Measurements from ENCODE around the gene TRMT61A. TPM values are rescaled to one million over a fixed set of nuclear protein-coding genes. Genes with fewer than 3 reads are reported as not detected.

Gene TRMT61A
- polyA plus RNA-seq, 12 donors: 5.2 to 11.6 (median 5.9) TPM; not detected in 1

DNA sequence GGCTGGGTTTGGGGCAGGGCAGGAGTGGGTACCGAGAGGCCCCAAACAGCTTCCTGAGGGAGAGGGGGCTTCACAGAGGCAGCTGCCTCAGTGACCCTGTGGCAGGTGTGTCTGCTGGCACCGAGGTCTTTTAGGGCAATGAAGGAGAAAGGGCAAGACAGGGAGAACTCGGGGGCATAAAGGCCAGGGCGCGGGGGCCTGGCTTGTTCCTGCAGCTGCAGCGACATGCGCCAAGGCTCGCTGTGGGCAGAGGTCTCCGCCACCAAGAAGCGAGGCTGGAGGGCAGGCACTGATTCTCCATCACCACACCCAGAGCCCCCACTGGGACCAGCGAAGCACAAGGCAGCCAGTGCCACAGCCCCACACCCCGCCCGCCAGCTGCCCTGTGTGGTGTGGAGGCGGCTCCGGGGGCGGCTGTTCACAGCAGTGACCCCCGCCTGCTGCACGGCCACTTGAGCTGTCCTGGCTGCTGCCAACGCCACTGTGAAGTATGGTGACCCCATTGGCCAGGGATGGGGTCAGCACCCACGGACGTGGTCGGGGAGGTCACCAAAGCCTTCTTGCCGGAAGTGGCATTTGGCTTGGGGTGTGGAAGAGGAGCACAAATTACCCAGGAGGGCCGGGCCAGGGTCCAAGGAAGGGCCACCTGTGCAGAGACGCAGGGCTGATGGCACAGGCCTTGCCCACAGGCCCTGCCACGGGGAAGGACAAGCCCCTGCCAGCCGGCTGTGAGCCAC is 17.1 kb downstream of the TRMT61A start:
- no peak for DNase-seq

DNA sequence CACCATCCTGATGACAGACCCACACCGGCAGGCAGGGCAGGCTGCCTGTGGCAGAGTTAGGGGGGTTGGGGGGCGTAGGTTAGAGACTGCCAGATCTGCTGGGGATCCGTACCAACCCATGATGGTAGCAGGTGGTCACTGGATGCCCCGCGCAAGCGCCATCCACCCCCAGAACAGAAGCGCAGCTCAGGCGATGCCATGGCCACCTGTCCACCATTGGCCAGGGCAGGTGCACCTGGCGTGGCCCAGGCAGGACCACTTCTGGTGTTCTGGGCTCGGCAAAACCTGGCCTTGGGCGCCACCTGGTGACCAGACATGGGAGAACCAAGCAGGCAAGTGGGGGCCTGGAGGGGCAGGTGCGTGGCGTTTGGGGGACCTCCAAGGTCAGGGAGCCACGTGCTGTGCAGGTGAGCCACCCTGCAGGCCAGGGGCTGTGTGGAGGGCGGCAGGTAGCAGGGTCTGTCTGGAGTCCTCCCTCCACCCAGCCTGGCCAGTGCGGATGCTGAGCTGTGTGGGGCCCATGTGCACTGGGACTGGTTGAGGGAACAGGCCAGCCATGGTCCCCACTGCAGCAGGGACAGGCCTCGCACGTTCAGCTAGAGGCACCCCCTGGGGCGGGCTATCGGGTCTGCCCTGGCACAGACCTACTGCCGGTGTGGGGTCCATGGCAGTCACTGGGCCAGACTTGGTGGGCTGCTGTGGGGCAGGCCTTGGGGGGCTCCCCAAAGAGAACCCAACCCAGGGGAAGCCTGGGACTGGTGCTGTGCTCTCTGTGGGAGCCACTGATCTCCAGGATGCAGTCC is 17.9 kb downstream of the TRMT61A start:
- DNase-seq: no peak

DNA sequence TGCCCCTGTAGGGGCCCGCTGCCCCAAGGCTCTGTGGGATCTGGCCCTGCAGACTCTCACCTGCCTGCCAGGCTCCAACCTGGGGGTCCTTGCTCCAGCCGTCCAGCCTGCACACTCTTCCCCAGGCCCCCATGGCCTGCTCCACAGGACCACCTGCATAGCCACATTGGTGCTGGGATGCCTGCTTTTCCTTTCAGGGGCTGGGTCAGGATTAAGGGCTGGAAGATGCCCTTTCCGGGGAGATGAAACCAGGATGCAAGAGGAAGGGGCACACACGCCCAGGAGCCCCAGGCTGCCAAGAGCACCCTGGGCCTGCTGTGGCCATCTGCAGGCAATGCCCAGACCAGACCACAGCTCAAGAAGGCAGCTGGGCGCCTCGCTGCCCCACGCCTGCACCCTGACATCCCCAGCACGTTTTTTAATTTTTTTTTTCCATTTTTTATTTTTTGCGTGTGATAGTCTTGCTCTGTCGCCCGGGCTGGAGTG is 18.5 kb downstream of the TRMT61A start:
- no peak for DNase-seq

DNA sequence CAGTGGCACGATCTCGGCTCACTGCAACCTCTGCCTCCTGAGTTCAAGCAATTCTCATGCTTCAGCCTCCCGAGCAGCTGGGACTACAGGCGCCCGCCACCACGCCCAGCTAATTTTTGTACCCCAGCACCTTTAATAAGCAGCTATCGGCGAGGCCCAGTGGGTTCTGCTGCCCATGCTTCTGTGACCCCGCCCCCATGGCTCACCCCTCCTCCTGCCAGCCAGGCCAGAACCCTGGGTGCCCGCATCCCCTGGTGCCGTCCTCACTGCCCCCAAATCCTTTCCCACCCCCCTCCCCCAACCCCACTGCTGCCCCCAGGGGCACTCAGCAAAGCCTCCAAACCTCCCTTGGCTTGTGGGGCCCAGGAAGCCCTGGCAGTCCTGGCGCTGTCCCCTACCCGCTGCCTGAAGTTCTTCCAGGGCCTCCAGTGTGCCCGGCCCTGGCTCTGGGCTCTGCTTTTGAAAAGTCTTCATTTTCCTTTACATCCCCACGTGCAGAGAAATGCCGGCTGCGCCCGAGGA is 19.0 kb downstream of the TRMT61A start:
- no peak for DNase-seq

DNA sequence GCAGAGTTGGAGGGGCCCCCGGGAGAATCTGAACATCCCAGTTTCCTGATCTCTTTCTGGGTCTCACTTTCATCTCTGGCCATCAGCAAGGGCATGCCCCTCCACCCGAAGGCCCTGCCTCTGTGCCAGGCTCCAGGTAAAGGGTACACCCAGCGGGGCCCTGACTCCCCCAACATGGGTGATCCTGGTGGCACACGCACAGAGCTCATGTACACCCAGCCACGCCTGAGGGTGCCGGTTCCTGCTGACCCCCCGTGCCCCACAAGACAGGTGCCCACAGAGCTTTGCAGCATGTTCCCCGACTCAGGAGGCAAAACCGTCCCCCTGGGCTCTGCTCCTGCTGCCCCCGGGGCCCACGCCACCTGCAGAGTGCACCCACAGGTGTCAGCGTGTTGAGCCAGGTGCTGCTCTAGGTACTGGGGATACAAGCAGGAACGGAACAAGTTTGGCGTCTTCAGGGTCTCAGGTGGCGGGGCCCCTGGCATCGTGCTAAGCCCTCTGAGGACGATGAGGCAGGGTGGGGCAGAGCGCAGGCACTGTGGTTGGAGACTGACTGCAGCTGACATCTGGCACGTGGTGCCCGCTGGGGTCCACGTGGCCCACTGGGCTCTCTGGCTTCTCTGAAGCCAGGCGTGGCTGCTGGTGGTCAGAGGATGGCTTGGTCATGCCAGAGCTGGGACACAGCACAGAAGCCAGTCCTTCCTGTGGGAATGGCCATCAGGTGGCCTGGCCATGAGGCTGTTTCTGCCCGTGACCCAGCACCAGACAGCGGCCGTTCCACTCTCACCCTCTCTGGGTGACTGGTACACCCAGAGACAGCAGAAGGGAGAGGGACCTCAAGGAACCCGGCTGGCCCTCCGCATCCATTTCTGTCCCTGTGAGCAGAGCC is 19.7 kb downstream of the TRMT61A start:
- no peak for DNase-seq

DNA sequence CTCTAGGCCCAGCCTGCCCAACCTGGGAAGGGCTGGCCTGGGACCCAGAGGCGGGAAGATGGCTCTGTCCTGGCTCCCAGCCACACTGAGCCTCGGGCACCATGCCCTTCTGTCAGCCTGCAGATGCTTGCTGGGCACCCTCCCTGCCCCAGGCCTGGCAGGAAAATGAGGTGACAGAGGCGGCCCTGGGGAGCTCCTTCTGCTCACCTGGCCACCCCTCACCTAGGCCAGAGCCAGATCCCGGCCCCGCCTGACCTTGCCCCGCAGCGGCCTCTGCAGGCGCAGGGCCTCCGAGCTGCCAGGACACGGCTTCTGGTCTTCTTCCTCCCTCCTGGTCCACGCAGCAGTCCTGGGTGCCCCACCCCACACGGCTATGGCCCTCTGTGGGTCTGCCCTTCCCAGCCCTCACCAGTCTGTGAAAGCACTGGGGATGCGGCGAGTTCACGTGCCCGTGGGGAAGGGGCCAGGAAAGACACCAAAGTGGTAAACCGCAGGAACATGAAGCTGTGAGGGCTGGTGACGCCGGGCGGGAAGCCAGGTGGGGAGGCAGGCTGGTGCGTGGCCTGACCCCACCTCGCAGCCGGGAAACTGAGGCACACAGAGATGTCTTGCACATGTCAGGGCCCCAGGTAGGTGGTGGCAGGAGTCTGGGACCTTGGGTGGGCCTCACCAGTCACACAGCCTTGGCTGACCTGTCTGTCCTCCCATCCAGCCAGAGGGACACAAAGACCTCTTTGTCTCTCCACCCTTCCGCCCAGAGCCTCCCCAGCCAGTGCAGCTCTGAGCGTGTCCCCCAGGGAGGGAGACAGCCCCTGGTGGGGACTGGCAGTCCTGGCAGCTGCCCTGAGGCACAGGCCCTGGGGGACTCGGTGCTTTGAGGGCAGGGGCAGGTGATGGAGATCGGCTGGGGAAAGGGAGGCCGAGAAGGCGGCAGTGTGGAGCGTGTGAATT is 20.6 kb downstream of the TRMT61A start:
- no peak for DNase-seq

DNA sequence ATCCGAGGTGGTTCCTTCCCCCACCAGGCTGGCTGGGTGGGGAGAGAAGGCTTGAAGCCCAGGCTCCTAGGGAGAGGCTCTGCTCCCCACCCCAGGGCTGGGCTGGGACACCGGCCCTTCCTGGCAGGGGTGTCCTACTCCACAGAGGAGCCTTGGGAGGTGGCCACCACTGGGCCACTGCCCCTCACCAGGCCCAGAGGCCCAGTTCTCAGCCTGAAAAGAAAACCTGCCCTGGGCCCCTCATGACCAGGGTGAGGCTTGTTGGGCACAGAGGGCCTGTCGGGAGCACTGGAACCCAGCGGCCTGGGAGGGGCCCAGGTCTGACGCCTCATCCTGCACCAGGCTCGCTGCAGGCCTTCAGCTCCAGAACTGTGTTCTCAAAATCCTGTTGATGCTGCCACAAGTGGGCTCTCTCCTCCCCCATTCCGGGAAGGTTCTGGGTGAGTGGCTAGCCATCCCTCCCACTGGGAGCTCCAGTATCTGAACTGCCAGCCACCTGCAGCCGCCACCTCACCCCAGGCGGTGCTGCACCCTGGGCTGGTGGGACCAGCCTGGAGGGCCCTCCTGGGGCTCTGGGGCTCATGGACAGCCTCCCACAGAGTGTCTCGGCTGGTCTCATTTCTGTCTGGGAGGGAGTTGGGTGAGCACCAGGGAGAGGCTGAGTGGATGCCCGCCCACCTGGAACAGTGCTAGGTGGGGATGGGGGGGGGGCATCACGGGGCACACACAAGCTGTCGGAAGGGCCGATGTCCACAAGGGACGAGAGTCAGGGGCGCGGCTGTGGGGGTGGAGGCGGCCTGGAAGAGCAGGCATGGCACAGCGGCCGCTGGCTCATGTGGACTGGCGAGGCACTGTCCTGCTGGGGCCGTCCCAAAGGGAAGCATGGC is 21.7 kb downstream of the TRMT61A start:
- DNase-seq: no peak

DNA sequence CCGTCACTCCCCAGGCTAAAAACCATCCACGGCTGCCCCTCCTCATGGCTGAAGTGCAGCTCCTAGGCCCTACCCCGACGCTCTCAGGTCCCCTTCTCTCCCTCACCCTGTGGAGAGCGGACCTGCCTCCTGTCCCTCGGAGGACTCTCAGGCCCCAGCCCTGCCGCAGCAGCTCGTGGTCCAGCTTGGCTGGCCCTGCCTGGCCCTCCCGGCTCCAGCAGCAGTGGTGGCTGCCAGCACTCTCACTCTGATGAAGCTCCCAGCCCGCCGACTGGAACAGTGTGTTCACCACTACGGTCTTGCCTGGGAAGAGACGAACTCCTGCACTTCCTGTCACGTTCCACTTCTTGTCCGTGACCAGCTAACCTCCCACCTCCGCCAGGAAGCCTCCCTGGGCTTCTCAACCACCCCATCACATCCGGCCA is 22.4 kb downstream of the TRMT61A start:
- no peak for DNase-seq

DNA sequence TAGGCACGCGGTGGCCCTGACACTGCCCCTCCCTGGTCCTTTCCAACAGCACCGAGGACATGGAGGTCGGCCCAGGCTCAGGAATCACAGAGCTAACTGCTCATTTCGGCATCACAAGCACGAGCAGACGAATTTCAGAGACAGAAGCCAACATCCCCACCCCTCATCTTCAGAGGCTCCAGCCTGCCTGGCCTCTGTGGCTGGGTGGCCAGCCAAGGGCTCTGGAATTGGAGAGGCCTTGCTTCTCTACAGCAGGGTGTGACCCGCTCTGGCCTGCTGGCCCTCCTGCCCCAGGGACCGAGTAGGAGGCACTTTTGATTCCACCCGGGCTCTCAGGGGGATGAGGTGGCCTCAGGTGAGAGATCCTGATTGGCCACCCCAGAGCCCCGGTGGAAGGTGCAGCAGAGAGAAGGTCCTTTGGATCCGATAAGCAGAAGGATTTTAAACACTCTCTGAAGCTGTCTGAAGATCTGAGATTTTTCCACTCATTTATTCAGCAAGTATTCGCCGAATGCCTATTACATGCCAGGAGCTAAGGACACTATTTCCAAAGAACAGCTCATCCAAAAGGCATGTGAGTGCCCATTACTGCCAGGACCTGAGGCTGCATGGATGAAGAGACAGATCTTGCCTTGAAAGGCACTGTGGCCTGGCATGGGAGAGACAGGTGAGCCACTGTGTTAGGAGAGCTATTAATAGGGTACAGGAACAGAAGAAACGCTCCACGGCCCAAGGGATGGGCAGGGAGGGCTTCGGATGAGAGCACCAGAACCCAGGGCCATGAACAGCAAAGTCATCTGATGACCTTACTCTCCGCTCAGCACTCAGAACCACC is 23.2 kb downstream of the TRMT61A start:
- no peak for DNase-seq

DNA sequence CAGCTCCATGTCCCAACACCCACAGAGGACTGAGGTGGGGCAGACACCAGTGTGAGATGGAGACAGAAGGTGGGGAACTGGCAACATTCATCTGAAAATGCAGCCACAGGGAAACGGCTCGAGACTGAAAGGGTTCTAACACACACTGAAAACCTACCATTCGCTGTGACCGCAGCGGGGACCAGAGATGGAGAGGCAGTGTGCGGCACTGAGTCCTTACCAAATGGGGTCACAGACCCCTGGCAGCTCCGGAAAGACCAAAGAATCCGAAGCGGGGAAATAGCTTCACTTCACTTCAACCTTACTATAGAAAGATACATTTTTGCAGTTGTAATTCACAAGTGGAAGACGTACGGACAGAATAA is 23.8 kb downstream of the TRMT61A start:
- no peak for DNase-seq

DNA sequence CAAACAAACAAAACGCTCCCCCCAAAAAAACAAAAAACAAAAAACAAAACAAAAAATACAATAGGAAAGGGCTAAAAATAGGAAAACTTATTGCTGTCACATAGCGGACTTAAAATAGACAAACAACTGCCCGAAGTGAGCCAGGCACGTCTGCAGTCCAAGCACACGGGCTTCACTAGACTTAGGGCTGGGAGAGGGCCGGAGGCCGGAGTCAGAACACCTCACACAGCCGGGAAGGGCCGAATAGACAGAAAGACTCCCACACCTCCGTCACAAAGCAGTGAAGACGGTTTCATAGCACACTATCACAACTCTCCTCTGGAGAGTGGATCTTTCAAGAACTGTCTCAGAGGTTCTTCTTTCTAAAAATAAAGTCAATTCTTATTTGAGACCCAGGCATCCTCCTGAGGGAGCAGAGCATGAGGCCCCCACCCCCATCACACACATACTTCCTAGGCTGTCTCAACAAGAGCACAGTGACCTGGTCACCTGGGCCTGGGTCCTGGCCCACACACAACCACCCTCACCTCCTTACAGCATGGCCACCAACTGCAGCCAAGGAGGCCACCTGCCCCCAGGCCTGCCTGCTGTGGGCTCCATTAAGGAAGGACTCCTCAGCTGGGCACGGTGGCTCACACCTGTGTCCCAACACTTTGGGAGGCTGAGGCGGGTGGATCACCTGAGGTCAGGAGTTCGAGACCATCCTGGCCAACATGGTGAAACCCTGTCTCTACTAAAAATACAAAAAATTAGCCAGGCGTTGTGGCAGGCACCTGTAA is 26.8 kb downstream of the TRMT61A start:
- DNase-seq: no peak

DNA sequence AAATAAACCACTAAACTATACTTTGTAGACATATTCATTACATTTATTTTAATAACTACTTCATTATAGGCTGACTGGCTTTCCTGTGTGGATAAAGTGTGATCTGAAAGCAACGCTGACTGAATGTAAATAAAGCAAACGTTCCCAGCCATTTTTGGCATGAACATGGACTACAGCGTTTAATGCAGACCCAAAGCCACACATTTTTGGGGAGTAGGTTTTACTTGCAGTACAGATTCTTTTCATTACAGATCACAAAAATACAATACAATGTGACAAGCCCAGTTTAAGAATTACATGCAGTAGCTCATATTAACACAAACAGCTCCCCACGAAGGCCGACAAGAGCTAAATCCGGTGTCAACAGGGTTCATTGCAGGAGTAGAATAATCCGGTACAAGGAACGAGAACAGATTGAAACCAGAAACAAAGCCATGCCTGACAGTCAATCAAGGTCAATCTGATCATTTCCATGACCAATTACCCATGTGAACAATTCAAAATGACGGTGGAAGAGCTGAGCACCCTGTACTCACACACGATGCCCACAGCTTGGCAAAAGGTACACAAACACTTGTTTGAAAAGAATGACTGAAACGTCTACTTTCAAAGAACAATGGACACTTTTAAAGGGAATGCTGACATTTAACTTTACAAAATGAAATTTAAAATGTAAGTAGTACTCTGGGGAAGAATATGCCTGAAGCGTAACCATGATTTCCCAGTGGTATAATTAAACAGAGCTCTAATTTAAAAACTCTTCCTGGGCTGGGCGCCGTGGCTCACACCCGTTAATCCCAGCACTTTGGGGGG is 28.2 kb downstream of the TRMT61A start:
- DNase-seq: no peak

DNA sequence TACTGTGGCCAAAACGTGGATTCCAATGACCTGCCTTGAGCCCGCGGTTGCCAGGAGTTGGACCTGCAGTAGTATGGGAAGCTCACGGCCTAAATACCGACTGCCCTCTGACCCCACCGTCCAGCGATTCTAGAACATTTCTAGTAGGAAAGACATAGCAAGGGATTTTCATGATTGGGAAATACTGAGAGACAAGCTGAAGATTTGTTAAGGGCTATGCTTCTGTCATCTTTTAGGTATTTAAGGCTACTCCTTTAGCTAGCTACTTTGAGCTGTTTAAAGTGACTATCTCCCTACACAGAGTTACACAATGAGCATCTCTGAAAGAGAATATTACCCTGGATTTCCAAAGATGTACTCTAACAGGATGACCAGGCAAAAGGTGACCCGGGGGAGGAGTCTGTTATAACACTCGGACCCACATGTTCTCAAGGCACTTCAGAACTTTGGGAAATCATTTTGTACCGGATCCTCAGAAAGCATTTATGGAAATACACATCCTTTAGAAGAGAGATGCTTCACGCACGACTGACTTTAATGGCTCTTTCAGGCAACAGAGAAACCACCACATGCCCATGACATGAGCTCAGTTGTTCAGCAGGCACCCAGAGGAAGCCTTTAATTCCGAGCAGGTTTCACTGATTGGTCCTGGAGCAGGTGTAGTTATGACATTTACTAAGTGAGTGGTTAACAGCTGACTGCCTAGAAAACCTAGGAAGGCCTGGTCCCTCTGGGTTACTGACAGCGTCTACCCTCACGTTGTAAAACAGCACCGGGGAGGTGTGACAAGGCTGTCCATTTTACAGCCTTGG is 29.3 kb downstream of the TRMT61A start:
- no peak for DNase-seq

DNA sequence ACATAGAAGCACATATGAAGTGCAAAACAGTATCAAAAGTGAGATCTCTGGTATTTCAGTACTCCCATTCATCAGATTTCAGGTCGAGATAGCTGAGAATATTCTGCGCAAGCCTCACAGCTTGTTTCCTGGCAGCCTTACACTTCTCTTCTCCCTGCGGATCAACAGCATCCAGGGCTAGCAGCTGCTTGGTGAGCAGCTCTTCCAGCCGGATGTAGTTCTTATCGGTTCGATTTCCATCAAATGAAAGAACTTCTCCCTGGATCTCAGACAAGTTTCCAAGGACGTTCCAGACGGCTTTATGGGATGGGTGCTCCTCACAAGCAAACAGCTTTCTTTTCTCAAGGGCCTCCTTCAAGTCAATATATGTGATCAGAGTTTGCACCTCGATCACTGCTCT is 30.8 kb downstream of the TRMT61A start:
- no peak for DNase-seq

DNA sequence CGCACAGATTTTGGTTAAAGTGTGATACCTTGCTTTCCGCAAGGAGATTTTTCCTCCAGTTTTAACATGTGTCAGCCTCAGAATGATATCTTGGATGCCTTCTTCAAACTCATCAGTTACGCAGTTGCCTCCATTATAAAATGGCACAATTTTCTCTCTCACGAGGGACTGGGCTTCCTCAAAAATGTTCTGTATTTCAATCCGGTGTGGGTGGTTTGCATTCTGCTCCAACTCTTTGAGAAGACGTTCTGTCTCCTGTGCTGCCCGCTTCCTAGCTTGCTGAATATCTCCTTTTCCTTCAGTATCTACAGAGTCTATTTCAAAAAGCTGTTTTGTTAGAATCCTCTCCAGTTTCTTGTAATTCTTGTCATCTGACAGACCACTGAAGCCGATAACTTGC is 31.7 kb downstream of the TRMT61A start:
- no peak for DNase-seq

Measured in muscle of arm (tissue), 12 donors.